Astrocyte of the cerebellum (primary cell): ENCODE results near the gene A4GNT.
A peak's percentile ranks its signal among the peaks of the same experiment; 100 is the strongest.

Source experiments
- DNase-seq: peaks from one replicate; pipeline ENCODE4 v3.0.0-alpha.2; 2011; ENCODE audit warnings: low read depth
- H3K4me3 ChIP-seq: 2 replicates; pipeline ENCODE4 v1.5.1; 2011; ENCODE audit warnings: mild to moderate bottlenecking, low read depth, low read length, moderate library complexity
- in situ Hi-C: cut with HindIII; loops from 2 replicates; pipeline ENCODE4 v1.10.0; 2017; ENCODE audit warnings: low sequenced_read_pairs
- TF ChIP-seq, protein P1 (sequence below): IDR thresholded peaks from 2 replicates; pipeline ENCODE4 v1.5.1; 2012; ENCODE audit warnings: low read length, low read depth, moderate library complexity, mild to moderate bottlenecking; ENCODE audit errors: missing control alignments

A4GNT gene

DNA sequence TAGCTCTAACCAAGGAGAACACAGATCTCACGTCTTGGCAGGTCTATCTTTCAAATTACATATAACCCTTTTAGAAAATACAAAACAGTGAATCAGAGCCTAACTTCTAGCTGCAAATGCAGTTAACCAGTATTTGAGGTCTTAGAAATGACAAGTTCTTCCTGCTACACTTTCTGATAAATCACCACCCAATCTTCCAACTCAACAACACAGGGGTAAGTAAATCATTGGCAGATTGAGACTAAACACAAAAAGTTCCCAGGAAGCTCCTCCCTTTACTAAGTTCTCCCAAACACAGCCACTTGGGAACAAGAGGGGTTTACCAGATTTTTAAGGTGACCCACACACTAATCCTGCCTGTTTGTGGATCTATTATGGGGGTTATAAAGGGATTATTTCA is at the start of gene A4GNT:
TSS of gene A4GNT (minus strand) at position 152 of the 400 bp plus-strand sequence. CDS start 1,134 bp downstream, outside the sequence.
- no peak for DNase-seq
- TF ChIP-seq, protein P1, sequence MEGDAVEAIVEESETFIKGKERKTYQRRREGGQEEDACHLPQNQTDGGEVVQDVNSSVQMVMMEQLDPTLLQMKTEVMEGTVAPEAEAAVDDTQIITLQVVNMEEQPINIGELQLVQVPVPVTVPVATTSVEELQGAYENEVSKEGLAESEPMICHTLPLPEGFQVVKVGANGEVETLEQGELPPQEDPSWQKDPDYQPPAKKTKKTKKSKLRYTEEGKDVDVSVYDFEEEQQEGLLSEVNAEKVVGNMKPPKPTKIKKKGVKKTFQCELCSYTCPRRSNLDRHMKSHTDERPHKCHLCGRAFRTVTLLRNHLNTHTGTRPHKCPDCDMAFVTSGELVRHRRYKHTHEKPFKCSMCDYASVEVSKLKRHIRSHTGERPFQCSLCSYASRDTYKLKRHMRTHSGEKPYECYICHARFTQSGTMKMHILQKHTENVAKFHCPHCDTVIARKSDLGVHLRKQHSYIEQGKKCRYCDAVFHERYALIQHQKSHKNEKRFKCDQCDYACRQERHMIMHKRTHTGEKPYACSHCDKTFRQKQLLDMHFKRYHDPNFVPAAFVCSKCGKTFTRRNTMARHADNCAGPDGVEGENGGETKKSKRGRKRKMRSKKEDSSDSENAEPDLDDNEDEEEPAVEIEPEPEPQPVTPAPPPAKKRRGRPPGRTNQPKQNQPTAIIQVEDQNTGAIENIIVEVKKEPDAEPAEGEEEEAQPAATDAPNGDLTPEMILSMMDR: no peak
- in situ Hi-C loops: no loop called here
- H3K4me3 ChIP-seq: no peak within 1 kb of the TSS

DNA sequence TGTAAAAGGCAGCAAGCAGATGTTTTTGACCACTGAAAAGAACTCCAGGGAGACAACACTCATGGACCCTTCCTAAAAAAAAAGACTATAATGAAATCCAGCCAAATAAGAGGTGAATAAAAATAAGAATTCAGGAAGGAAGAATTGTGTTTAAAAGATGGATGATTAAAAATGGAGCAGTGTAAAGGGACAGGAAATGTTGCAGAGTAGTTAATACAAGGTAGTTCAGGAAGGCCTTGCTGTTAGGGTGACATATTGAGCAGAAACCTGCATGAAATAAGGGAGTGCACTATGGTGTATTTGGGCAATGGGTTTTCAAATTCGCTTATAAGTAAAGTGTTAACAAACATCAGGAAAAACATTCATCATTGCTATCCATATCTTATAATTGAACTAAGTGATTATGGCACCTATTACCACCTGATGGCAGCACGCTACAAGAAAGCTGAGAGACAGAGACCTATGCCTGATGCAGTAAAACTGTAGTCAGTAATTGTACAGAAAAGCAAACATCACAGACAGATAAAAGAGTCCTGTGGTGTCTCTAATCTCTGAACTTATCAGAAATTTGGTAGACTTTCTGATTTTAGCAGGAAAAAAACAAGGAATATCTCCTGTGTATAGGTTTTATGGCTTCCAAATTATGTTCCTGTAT is 48.3 kb upstream of the A4GNT start:
- in situ Hi-C loops: no loop called here
- TF ChIP-seq, protein P1: peak; percentile 63
- DNase-seq: peak; percentile 28
- no peak overlapping the region for H3K4me3 ChIP-seq

DNA sequence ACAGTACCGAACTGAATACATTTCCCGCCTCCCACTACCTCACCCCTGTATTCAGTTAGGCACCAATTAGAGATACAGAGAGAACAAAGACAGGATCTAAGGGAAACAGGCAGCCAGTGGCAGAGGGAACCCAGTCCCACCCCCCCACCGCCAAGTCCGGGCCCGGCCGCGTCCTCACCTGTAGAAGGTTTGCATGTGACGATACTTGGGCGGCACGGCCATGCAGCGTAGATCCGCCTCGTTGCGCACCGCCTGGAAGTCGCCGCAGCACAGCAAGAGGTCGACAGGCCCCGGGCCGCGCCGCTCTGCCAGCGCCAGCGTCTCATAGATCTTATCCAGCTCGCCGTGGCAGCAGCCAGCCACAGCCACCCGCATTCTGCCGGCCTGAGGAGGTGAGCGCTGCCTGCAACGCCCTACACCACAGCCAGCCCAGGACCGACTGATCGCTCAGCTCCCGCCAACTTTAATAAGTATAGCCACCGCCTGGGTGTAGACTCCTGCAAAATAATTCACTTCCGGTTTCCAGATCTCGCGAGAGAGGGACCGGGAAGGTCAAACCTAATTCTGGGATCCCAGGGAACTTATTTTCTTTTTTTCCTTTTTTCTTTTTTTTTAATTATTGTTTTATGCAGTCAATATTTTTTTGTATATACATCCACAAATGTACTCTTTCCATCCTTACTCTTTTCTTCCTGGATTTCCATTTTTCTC is 42.4 kb upstream of the A4GNT start, which contains the start of gene DBR1:
TSS of gene DBR1 (minus strand) at position 501 of the 711 bp plus-strand sequence. CDS start at position 375, 126 bp downstream.
- DNase-seq: peak; percentile 65
- in situ Hi-C loops: no loop called here

DNA sequence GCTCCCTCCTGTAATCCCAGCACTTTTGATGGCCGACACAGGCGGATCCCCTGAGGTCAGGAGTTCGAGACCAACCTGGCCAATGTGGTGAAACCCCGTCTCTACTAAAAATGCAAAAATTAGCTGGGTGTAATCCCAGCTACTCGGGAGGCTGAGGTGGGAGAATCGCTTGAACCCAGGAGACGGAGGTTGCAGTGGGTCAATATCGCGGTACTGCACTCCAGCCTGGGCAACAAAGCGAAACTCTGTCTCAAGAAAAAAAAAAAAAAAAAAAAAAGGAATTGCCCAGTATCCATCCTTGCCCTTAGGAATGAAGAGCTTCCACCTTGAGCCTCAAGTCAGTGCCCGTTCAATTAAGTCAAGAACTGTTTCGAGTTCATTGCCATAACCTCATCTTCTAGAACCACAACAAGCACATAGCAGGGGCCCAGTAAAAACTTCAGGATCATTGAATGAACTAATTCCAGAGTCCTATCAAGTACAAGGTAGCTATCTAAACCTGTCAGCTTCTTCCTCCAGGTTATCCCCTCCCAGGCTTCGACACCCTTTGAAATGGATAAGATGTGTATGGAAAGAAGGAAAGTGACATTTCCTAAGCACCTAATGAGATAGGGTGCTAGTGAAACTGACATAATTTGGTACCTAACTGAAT is 41.7 kb upstream of the A4GNT start:
- in situ Hi-C loops: no loop called here
- no peak for DNase-seq
- TF ChIP-seq, protein P1: no peak
- H3K4me3 ChIP-seq: peak overlapping the region; percentile 87

More for the DNA sequence above, 42.4 kb upstream of the A4GNT start, which contains the start of gene DBR1:
- TF ChIP-seq, protein P1: no peak
- H3K4me3 ChIP-seq: peak within 1 kb of the TSS; percentile 87

DNA sequence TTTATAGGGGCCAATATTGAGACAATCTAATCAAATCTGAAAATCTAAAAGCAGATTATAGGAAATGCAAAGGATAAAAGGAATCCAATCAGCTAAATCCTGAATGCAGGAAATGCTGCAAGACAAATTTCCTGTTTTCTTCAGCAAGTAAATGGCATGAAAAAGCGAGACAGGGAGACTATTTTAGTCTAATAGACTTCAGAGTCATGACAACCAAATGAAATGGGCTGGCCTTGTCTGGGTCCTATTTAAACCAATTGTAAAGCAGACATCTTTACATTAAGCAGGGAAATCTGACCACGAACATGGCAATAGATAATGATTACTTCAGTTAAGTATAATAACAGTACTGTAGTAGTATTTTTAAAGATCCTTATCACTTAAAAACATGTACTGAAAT is 40.4 kb upstream of the A4GNT start:
- H3K4me3 ChIP-seq: no peak overlapping the region
- TF ChIP-seq, protein P1: no peak
- in situ Hi-C loops: no loop called here
- no peak for DNase-seq

DNA sequence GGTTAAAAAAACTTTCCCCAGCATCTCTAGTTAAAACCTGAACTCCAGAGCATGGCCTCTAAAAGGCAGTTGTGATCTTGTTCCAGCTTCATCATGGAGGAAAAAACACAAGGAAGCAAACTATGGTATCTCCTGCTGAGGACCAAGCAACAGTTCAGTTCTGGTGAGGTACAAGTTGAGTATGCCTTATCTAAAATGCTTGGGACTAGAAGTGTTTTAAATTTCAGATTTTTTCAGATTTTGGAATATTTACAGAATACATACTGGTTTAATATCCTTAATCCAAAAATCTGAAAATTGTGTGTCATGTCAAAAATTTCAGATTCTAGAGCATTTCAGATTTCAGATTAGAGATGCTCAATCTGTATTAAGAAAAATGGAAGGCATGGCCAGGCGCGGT is 32.9 kb upstream of the A4GNT start:
- no peak overlapping the region for H3K4me3 ChIP-seq
- TF ChIP-seq, protein P1: no peak
- no peak for DNase-seq
- in situ Hi-C loops: no loop called here
